ENCODE results near the gene PIEZO1. TPM values are rescaled to one million over a fixed set of nuclear protein-coding genes. Genes with fewer than 3 reads are reported as not detected.

PIEZO1 gene
- total and polyA plus RNA-seq, 11 donors, result 14.2 to 59.7 (median 31.2) TPM

- WGBS, 4 donors, result 90 to 97% (median 95%) methylated on average over 25 to 39 of the region's 39 CpGs
- no peak for ATAC-seq
- no peak for DNase-seq
- no peak overlapping the region for H3K4me3 ChIP-seq
- intact Hi-C loops (cut with DNase I), result no loop called here
- H3K36me3 ChIP-seq, result peaks cover 0 to 100% (median 80%) of the 10 kb centered on the region in 9 donors
- no peak overlapping the region for H3K27ac ChIP-seq
- TF ChIP-seq CTCF (IDR thresholded peaks at IDR 0.05) (no peak), POLR2A (IDR thresholded peaks at IDR 0.05) (no peak)
- H3K9me3 ChIP-seq, result no peaks in the 10 kb centered on the region
- no peaks in the 10 kb centered on the region for H3K27me3 ChIP-seq
- peaks cover 0 to 5% (median 0%) of the 10 kb centered on the region in 12 donors for H3K4me1 ChIP-seq
Observed at GRCh38 chr16:88722784-88723506, 62.1 kb downstream of the PIEZO1 start.

- intact Hi-C loops (cut with DNase I), result no loop called here
- no peak for TF ChIP-seq CTCF (IDR thresholded peaks at IDR 0.05)
- no peak for TF ChIP-seq POLR2A (IDR thresholded peaks at IDR 0.05)
- Histone ChIP-seq H3K27ac (no peak overlapping the region), H3K4me3 (no peak overlapping the region), H3K27me3 (no peaks in the 10 kb centered on the region), H3K36me3 (peaks cover 0 to 100% (median 87%) of the 10 kb centered on the region in 9 donors), H3K9me3 (no peaks in the 10 kb centered on the region), H3K4me1 (no peaks in the 10 kb centered on the region)
- ATAC-seq, result no peak
- DNase-seq, result no peak
- WGBS, 4 donors, result 92 to 97% (median 96%) methylated on average over 25 to 61 of the region's 61 CpGs
Observed at GRCh38 chr16:88721815-88722755, 62.9 kb downstream of the PIEZO1 start.

GRCh38 chr16:88721236-88721635 is 63.8 kb downstream of the PIEZO1 start:
- peaks cover 0 to 100% (median 87%) of the 10 kb centered on the region in 9 donors for H3K36me3 ChIP-seq
- DNase-seq (no peak), ATAC-seq (no peak)
- H3K4me1 ChIP-seq, result no peaks in the 10 kb centered on the region
- H3K4me3 ChIP-seq, result no peak overlapping the region
- no peaks in the 10 kb centered on the region for H3K27me3 ChIP-seq
- no peak overlapping the region for H3K27ac ChIP-seq
- TF ChIP-seq POLR2A (IDR thresholded peaks at IDR 0.05) (no peak), CTCF (IDR thresholded peaks at IDR 0.05) (no peak)
- WGBS, 4 donors, result 94 to 98% (median 96%) methylated on average over 17 of the region's 17 CpGs
- no peaks in the 10 kb centered on the region for H3K9me3 ChIP-seq
- intact Hi-C loops (cut with DNase I), result no loop called here

GRCh38 chr16:88720396-88720970 is 64.5 kb downstream of the PIEZO1 start:
- intact Hi-C loops (cut with DNase I), result no loop called here
- H3K27ac ChIP-seq, result peak overlapping the region in 1 of 12 donors; percentile 67
- TF ChIP-seq POLR2A (IDR thresholded peaks at IDR 0.05), result no peak
- TF ChIP-seq CTCF (IDR thresholded peaks at IDR 0.05), result no peak
- peaks cover 0 to 100% (median 87%) of the 10 kb centered on the region in 9 donors for H3K36me3 ChIP-seq
- H3K4me1 ChIP-seq, result no peaks in the 10 kb centered on the region
- H3K27me3 ChIP-seq, result no peaks in the 10 kb centered on the region
- no peak overlapping the region for H3K4me3 ChIP-seq
- no peak for ATAC-seq
- no peak for DNase-seq
- 90 to 96% (median 95%) methylated on average over 22 to 23 of the region's 23 CpGs for WGBS, 4 donors
- H3K9me3 ChIP-seq, result no peaks in the 10 kb centered on the region

All from heart left ventricle (tissue), 16 donors.